ENCODE results near the gene AMZ2.

AMZ2 gene

DNA sequence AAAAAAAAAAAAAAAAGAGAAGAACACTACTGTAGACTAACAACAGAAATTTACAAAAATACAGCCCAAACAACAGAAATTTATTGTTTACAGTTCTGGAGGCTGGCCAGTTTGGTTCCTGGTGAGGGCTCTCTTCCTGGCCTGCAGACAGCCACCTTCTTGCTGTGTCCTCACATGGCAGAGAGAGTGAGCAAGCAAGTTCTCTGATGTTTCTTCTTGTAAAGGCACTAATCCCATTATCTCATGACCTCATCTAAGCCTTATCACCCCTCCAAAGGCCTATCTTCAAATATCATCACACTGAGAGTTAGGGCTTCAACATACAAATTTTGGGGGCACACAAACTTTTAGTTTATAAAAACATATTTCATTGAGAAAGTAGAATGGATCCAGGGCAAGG, 50.8 kb downstream of the AMZ2 start:
- TF ChIP-seq, protein P1, sequence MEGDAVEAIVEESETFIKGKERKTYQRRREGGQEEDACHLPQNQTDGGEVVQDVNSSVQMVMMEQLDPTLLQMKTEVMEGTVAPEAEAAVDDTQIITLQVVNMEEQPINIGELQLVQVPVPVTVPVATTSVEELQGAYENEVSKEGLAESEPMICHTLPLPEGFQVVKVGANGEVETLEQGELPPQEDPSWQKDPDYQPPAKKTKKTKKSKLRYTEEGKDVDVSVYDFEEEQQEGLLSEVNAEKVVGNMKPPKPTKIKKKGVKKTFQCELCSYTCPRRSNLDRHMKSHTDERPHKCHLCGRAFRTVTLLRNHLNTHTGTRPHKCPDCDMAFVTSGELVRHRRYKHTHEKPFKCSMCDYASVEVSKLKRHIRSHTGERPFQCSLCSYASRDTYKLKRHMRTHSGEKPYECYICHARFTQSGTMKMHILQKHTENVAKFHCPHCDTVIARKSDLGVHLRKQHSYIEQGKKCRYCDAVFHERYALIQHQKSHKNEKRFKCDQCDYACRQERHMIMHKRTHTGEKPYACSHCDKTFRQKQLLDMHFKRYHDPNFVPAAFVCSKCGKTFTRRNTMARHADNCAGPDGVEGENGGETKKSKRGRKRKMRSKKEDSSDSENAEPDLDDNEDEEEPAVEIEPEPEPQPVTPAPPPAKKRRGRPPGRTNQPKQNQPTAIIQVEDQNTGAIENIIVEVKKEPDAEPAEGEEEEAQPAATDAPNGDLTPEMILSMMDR (IDR thresholded peaks at IDR 0.05; ENCODE audit: insufficient read depth, low read depth, low read length, missing control alignments) = no peak
- DNase-seq (ENCODE audit: low read depth) = no peak
- no peak overlapping the region for H3K4me3 ChIP-seq (ENCODE audit: low read length)

DNA sequence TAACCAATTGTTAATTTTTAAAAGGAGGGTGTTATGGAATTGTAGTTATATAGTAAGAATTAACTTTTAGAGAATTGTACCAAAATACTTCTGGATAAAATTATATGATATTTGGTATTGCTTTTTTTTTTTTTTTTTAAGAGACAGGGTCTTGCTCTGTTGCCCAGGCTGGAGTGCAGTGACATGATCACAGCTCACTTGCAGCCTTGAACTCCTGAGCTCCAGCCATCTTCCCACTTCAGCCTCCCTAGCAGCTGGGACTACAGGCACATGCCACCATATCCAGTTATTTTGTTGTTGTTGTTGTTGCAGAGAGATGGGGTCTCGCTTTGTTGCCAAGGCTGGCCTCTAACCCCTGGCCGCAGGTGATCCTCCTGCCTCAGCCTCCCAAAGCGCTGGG, 52.0 kb downstream of the AMZ2 start:
- no peak overlapping the region for H3K4me3 ChIP-seq (ENCODE audit: low read length)
- TF ChIP-seq, protein P1 (IDR thresholded peaks at IDR 0.05; ENCODE audit: insufficient read depth, low read depth, low read length, missing control alignments) = no peak
- DNase-seq (ENCODE audit: low read depth) = no peak

DNA sequence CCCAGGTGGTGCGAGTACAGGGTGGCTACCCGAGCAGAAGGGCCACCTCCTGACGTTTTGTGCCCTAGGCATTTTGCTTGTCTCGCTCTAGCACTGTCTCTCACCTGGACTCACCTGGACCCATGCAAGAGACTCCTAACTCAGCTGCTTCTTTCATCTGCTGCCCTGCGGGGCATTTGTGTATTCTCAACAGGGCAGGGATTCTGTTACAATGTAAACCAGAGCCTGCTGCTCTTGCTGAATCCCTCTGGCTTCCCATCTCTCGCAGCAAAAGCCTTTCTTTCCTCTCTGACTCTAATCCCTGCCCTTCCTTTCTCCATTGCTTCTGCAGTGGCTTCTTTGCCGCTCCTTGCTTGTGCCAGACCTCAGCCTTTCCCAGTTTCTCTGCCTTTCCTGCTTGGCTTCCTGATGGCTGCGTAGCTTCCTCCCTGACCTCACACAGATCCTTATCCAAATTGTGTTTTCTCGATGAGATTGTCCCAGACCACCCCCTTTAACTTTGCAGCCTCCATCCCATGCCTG, 53.7 kb downstream of the AMZ2 start:
- TF ChIP-seq, protein P1 (IDR thresholded peaks at IDR 0.05; ENCODE audit: insufficient read depth, low read depth, low read length, missing control alignments) = no peak
- no peak for DNase-seq (ENCODE audit: low read depth)
- no peak overlapping the region for H3K4me3 ChIP-seq (ENCODE audit: low read length)

DNA sequence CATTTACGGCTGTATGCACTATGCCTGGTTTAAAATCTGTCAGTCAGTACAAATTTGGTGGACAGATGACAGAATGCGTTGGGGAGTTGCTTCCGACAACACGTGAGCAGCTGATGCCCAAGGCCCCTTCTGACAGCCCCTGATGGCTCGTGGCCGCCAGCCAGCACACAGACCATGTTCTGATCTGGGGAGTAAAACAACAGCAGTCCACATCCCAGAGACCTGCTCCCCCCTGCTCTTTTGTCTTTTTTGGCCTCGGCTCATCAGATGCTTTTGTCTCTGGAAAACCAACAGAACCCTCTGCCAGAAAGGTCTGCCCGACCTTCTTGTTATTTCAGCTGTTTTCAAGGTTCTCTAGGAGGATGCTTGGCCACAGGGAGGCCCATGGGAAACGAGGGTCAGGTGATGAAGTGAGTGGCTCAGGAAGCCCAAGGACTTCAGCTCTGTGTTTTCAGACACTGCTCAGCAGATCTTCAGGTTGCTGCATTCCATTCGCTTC, 54.3 kb downstream of the AMZ2 start:
- no peak for DNase-seq (ENCODE audit: low read depth)
- H3K4me3 ChIP-seq (ENCODE audit: low read length) = no peak overlapping the region
- TF ChIP-seq, protein P1 (IDR thresholded peaks at IDR 0.05; ENCODE audit: insufficient read depth, low read depth, low read length, missing control alignments) = no peak

DNA sequence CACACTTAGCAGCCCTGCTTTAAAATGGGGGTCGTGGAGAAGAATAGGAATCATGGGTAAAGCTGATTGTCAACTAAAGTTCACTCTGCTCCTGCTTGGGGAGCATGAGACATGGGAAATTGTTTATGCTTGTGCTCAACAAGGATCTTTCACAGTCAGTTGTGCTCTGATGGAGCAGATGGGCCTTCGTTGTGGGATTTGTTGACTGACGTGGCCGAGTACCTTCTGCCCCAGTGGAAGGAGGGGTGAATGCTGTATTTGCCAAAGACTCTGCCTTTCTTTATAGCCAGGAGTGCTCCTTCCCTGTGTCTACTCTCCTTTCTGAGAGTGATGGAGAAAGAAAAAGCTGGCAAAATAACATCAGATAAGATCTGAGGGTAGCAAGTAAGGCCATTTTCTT, 54.8 kb downstream of the AMZ2 start:
- TF ChIP-seq, protein P1 (IDR thresholded peaks at IDR 0.05; ENCODE audit: insufficient read depth, low read depth, low read length, missing control alignments) = no peak
- no peak overlapping the region for H3K4me3 ChIP-seq (ENCODE audit: low read length)
- no peak for DNase-seq (ENCODE audit: low read depth)

DNA sequence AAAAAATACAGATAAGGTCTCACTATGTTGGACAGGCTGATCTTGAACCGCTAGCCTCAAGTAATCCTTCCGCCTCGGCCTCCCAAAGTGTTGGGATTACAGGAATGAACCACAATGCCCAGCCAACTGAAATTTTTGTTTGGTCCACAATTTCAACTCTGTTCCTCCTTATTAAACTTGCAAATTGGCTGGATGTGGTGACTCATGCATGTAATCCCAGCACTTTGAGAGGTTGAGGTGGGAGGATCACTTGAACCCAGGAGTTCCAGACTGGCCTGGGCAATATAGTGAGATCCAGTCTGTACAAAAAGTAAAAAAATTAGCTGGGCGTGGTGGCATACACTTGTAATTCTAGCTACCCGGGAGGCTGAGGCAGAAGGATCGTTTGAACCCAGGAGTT, 56.9 kb downstream of the AMZ2 start:
- TF ChIP-seq, protein P1 (IDR thresholded peaks at IDR 0.05; ENCODE audit: insufficient read depth, low read depth, low read length, missing control alignments) = no peak
- no peak overlapping the region for H3K4me3 ChIP-seq (ENCODE audit: low read length)
- no peak for DNase-seq (ENCODE audit: low read depth)

DNA sequence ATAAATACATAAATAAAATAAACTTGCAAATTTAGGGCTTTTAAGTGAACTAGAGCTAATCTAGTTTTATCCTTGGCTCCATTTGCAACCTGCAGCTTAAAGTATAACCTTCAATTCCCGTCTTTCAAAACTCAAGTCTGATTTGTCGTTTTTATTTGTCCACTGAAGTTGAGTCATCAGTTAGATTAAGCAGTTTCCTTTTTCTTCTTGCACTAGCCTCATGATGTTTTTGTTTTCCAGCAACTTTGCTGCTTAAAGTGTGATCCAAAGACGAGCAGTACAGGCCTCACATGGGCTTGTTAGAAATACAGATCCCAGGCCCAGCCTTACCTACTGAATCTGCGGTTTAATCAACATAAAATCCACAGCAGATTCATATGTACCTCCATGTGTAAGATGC, 57.3 kb downstream of the AMZ2 start:
- TF ChIP-seq, protein P1 (IDR thresholded peaks at IDR 0.05; ENCODE audit: insufficient read depth, low read depth, low read length, missing control alignments) = no peak
- H3K4me3 ChIP-seq (ENCODE audit: low read length) = no peak overlapping the region
- DNase-seq (ENCODE audit: low read depth) = no peak
